Astrocyte of the cerebellum (primary cell): ENCODE measurements around the gene PDE7B.

Experiments used
- DNase-seq: peaks from one replicate; pipeline ENCODE4 v3.0.0-alpha.2; 2011; ENCODE audit warnings: low read depth
- H3K4me3 ChIP-seq: 2 replicates; pipeline ENCODE4 v1.5.1; 2011; ENCODE audit warnings: mild to moderate bottlenecking, low read depth, low read length, moderate library complexity
- CTCF ChIP-seq: IDR thresholded peaks from 2 replicates; pipeline ENCODE4 v1.5.1; 2012; ENCODE audit warnings: low read length, low read depth, moderate library complexity, mild to moderate bottlenecking; ENCODE audit errors: missing control alignments
- in situ Hi-C: cut with HindIII; loops from 2 replicates; pipeline ENCODE4 v1.10.0; 2017; ENCODE audit warnings: low sequenced_read_pairs

The PDE7B gene

DNA sequence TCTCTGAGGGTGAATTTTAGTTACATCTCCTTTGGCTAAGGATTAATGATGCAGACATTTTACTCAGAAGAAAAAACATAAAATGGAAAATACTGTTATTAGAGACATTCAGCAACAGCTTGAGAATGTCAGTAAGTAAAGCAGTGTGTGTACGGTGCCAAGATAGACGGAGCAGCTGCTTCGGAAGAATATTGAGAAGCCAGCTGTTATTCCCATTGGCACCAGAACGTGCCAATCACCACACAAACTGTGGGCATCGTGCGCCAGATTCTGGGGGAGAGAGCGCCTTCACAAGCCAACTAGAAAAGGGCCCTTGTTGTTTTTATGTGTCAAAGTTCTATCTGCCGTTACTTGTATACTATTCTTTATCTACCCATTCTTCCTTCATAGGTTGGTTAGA, 235.2 kb downstream of the PDE7B start:
- no peak for TF ChIP-seq CTCF
- in situ Hi-C loops, result no loop called here
- DNase-seq, result no peak
- H3K4me3 ChIP-seq, result no peak overlapping the region

GRCh38 chr6:136087986-136088385, 236.5 kb downstream of the PDE7B start:
- no peak for DNase-seq
- TF ChIP-seq CTCF, result no peak
- in situ Hi-C loops, result no loop called here
- H3K4me3 ChIP-seq, result no peak overlapping the region

DNA sequence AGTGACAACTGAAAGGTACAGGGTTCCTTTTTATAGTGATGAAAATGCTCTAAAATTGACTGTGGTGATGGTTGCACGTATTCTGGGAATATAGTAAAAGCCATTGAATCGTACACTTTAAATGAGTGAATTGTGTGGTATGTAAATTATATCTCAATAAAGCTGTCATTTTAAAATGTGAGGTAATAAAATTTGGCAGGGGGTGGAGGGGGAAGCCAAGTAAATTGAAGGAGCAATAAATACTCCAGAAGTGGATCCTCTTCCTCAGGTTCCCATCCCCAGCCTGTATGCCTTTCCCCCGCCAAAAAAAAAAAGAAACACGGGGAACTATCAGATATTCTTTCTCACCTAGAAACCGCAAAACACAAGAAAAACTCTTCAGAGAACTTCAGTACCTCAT, 237.2 kb downstream of the PDE7B start:
- no peak for TF ChIP-seq CTCF
- no peak overlapping the region for H3K4me3 ChIP-seq
- in situ Hi-C loops, result no loop called here

DNA sequence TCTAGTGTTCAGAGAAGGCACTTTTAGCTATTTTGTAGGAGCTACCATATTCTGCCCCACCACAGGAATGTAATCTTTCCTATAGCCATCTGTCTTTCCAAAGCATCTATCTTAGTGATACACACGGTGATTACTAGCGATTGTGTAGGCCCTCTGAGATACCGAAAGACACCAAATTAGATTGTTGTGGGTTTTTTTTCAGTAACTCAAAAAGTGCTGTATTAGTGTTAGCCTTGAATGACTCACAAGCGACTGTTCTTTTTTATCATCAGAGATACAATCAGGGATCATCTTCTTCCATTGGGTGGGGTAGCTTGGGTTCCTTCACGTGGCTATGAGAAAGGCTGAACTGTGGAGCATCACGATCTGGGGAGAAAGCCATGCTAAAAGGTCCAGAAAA, 238.4 kb downstream of the PDE7B start:
- no peak overlapping the region for H3K4me3 ChIP-seq
- TF ChIP-seq CTCF, result no peak
- DNase-seq, result no peak
- in situ Hi-C loops, result no loop called here

More for the DNA sequence above, 237.2 kb downstream of the PDE7B start:
- DNase-seq, result no peak

- TF ChIP-seq CTCF, result no peak
- in situ Hi-C loops, result no loop called here
- H3K4me3 ChIP-seq, result no peak overlapping the region
- no peak for DNase-seq
Observed at GRCh38 chr6:136090929-136091328, 239.4 kb downstream of the PDE7B start.

GRCh38 chr6:136092897-136093296, 241.4 kb downstream of the PDE7B start:
- H3K4me3 ChIP-seq, result no peak overlapping the region
- TF ChIP-seq CTCF, result no peak
- in situ Hi-C loops, result no loop called here
- no peak for DNase-seq

GRCh38 chr6:136093835-136094234, 242.3 kb downstream of the PDE7B start:
- no peak for DNase-seq
- in situ Hi-C loops, result no loop called here
- no peak for TF ChIP-seq CTCF

More at GRCh38 chr6:136093835-136094234, 242.3 kb downstream of the PDE7B start:
- H3K4me3 ChIP-seq, result no peak overlapping the region
